GM12874 (cell line): ENCODE measurements around the gene PAWR.

Experiments
- TF ChIP-seq, protein P1 (sequence below): IDR thresholded peaks from 2 replicates; pipeline ENCODE4 v1.5.1; 2011; ENCODE audit warnings: low read depth, mild to moderate bottlenecking, control low read depth, low read length, moderate library complexity; ENCODE audit not compliant: insufficient read depth

Gene PAWR

GRCh38 chr12:79658221-79658620, 32.5 kb downstream of the PAWR start:
- TF ChIP-seq, protein P1, sequence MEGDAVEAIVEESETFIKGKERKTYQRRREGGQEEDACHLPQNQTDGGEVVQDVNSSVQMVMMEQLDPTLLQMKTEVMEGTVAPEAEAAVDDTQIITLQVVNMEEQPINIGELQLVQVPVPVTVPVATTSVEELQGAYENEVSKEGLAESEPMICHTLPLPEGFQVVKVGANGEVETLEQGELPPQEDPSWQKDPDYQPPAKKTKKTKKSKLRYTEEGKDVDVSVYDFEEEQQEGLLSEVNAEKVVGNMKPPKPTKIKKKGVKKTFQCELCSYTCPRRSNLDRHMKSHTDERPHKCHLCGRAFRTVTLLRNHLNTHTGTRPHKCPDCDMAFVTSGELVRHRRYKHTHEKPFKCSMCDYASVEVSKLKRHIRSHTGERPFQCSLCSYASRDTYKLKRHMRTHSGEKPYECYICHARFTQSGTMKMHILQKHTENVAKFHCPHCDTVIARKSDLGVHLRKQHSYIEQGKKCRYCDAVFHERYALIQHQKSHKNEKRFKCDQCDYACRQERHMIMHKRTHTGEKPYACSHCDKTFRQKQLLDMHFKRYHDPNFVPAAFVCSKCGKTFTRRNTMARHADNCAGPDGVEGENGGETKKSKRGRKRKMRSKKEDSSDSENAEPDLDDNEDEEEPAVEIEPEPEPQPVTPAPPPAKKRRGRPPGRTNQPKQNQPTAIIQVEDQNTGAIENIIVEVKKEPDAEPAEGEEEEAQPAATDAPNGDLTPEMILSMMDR = no peak

GRCh38 chr12:79657136-79657535, 33.6 kb downstream of the PAWR start:
- TF ChIP-seq, protein P1 = no peak

- TF ChIP-seq, protein P1 = no peak
Measured at GRCh38 chr12:79655036-79655435, 35.7 kb downstream of the PAWR start.

DNA sequence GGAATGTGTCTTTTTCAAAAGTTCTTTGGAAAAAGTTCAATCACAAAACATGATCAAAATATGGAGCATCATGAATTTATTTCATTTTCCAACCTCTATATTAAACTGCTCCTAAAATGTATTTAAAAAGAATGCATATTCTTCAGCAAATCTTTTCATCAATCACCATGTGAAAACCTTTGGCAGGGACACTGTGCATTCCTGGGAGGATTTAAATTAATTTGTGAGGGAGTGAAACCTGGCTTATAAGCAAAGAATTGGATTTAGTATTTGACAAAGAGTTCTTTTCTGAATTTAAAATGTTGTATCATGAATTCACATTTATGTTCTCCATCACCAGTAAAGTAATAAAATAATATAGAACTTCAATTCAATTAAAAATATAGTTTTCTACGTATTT, 38.2 kb downstream of the PAWR start:
- TF ChIP-seq, protein P1 = no peak

DNA sequence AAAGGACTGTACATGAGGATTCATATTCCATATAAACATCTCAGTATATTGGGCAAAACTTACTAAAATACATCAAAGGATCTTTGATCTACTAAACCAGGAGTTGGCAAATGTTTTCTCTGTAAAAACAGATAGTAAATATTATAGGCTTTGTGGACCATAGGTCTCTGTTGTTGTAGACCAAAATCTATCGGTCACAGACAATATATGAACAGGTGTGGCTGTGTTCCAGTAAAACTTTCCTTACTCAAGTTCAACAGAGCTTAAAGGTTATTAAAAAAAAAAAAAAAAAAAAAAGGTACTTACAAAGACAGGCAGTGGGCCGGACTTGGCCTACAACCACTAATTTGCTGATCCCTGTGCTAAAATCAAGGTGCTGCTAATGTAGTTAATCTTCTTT, 40.3 kb downstream of the PAWR start:
- TF ChIP-seq, protein P1 = no peak

DNA sequence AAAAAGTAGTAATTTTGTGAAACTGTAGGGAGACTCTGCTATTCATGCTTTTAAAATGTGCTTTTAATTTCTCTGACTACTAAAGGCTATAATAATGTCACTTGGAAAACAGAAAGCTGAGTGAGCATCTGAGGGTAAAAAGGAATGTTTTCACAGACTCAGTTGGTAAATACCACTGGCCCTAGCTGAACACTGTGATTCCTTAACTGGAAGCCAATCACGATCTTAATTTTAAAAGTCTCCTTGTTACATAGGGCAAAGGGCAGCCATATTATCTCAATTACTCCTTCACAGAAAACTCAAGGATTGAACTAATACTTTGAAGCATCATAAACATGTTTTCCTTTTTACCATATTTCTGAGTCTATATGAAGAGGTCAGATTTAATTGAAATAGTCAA, 41.9 kb downstream of the PAWR start:
- TF ChIP-seq, protein P1 = no peak

DNA sequence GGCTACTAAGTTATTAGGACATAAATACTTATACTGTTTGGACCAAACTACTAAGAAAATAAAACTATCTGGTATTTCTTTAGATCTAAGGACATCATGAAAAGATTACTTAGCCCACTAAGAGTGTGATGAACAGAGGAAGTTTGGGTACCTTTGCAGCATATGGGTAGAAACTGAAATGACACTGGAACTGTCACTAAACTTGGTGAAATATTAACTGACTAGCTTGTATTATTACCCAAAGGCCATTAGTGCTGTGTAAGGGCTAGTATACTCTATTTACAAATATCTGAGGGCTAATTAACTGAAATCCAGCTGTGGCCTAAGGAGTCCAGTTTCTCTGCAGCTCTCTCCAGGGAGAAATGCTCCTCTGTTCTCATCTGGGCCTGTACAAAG, 45.5 kb downstream of the PAWR start:
- TF ChIP-seq, protein P1 = no peak
